AG04449 (cell line): ENCODE data around the gene NCOR1.
A peak's percentile ranks its signal among the peaks of the same experiment; 100 is the strongest.

Source experiments
- CTCF ChIA-PET: fragments of 350-600 bp; formaldehyde crosslinking; extraction: SDS; loops from one replicate; lab custom pipeline; 2021; ENCODE audit warnings: antibody characterized with exemption; lab: Yijun Ruan, JAX
- POLR2A ChIA-PET: fragments of 400-600, 350-600 bp; formaldehyde crosslinking; extraction: SDS; loops from one replicate; lab custom pipeline; 2020; ENCODE audit warnings: antibody characterized with exemption, inconsistent platforms; lab: Yijun Ruan, JAX
- DNase-seq: peaks from one replicate; pipeline ENCODE4 v3.0.0-alpha.2; 2010; ENCODE audit warnings: low read depth, low spot score
- H3K4me3 ChIP-seq: 2 replicates; pipeline ENCODE4 v1.5.1; 2011; ENCODE audit warnings: low read depth, mild to moderate bottlenecking, control low read depth, low read length
- TF ChIP-seq, protein P1 (sequence below): IDR thresholded peaks from one replicate; pipeline ENCODE4 v1.5.1; 2011; ENCODE audit warnings: mild to moderate bottlenecking, moderate library complexity, low read length, control low read depth, inconsistent platforms; ENCODE audit not compliant: insufficient read depth; ENCODE audit errors: missing control alignments

Gene NCOR1

DNA sequence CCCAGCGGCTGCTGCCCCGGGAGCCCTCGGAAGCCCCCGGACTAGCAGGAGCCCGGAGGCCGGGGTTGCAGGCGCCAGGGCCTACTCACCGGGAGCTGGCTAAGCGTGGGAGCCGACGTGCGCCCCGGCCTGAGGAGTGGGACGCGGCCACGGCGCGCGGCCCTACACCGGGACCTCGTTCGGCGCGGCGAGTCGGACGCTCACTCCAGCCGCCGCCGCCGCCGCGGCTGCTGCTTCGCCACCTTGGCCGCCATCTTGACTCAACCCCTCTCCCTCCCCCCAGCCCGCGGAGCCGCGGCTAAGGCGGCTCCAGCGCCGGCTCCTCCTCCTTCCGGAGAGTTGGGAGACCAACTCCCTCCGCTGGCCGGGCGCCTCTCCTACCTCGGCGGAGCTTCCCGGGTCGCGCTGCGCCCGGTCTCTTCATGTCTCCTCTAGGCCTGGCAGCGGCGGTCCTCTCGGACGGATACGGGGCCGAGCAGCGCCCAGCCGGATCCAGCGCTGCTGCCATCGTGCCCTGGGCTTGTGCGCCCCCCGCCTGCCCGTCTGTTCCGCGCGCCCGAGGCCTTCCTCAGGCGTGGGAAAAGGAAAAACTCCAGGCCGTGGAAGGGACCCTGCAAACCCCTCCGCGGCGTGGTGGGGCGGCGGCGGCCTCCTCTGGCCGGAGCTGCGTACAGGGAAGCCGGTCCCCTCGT is at the start of gene NCOR1:
Gene NCOR1, minus strand, starts transcription at position 262 of the 692 bp plus-strand sequence. CDS start 20,965 bp downstream, outside the sequence.
- ChIA-PET CTCF (interaction anchor here (1.0 to 2.7 kb wide), 7 partner anchors 8 to 149 kb away, joined by 3 to 9 read pairs (median 4); partner anchors contain the start of gene CENPV), POLR2A (interaction anchor here (1.0 to 1.8 kb wide), 5 partner anchors 8 to 224 kb away, joined by 4 to 5 read pairs (median 4); partner anchors contain the start of gene UBB)
- H3K4me3 ChIP-seq: peak within 1 kb of the TSS; percentile 77
- peak; percentile 62 for DNase-seq
- TF ChIP-seq, protein P1, sequence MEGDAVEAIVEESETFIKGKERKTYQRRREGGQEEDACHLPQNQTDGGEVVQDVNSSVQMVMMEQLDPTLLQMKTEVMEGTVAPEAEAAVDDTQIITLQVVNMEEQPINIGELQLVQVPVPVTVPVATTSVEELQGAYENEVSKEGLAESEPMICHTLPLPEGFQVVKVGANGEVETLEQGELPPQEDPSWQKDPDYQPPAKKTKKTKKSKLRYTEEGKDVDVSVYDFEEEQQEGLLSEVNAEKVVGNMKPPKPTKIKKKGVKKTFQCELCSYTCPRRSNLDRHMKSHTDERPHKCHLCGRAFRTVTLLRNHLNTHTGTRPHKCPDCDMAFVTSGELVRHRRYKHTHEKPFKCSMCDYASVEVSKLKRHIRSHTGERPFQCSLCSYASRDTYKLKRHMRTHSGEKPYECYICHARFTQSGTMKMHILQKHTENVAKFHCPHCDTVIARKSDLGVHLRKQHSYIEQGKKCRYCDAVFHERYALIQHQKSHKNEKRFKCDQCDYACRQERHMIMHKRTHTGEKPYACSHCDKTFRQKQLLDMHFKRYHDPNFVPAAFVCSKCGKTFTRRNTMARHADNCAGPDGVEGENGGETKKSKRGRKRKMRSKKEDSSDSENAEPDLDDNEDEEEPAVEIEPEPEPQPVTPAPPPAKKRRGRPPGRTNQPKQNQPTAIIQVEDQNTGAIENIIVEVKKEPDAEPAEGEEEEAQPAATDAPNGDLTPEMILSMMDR: peak; percentile 65

DNA sequence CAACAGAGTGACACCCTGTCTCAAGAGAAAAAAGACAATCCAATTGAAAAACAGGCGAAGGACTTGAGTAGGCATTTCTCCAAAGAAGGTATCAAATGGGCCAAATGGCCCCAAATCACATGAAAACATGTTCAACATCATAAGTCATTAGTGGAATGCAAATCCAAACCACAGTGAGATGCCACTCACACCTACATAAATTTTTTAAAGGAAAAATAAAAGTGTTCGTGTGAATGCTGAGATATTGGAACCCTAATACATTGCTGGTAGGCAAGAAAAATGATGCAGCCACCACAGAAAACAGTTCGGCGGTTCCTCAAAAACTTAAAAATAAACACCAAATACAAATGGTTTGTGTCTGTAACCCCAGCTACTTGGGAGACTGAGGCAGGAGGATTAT is 46.9 kb upstream of the NCOR1 start:
- CTCF ChIA-PET: interaction anchor here (1.0 kb wide), 1 partner anchor 14 kb away, joined by 3 read pairs; no protein-coding TSS in a partner anchor
- TF ChIP-seq, protein P1: no peak
- DNase-seq: no peak
- POLR2A ChIA-PET: no interaction called here
- no peak overlapping the region for H3K4me3 ChIP-seq

DNA sequence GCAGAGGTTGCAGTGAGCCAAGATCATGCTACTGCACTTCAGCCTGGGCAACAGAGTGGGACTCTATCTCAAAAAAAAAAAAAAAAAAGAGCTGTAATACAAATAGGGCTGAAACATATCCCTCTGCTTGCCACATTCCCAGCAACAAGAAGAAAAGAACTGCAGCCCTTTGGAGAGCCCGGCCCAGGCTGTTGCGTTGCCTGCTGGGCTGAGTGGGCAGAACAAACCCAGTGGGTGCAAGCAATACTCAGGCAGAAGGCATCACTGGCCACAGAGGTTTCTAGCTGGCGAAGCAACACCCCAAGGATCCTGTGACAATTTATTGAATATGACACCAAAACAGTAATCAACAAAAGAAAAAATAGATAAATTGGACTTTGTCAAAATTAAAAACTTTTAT is 45.7 kb upstream of the NCOR1 start:
- ChIA-PET CTCF (interaction anchor here (1.0 to 1.3 kb wide), 2 partner anchors 28 to 102 kb away, joined by 3 to 4 read pairs; no protein-coding TSS in a partner anchor), POLR2A (no interaction called here)
- TF ChIP-seq, protein P1: no peak
- no peak overlapping the region for H3K4me3 ChIP-seq
- DNase-seq: no peak

DNA sequence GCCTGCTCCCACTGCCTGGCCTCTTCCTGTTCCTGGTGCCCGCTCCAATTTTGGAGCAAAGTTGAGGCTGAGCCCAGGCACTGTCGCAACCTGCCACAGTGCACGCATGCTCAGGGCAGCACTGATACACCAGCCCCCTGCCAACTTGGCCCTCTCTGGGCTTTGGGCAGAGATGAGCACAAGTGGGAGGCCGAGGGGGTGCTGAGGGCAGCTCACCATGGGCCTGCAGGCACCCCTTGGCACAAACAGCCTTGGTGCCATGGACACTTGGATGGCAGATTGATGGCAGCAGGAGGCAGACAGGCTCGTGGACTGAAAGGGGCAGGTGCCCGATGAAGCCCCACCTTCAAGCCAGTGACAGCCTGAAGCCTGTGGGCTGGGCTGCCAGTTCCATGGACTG is 44.6 kb upstream of the NCOR1 start:
- ChIA-PET CTCF (interaction anchor here (1.2 kb wide), 1 partner anchor 104 kb away, joined by 3 read pairs; no protein-coding TSS in a partner anchor), POLR2A (no interaction called here)
- DNase-seq: no peak
- TF ChIP-seq, protein P1: no peak
- H3K4me3 ChIP-seq: no peak overlapping the region

DNA sequence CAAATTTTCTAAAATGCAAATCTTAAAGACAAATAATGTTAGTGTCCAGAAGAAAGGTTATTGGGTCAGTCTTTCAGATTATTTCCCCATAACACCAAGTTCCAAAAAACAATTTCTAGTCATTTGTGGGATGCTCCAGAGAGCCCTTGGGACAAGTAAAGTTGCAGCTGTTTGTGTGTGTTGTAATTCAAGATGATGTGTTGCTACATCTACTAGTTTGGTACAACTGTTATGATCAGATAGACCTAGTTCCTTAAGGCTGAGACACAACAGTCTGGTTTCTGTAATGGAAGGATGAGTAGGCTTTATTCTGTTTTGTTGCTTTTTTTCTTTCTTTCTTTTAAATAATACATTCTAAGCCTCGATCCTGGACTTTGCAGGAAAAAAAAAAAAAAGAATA is 43.6 kb upstream of the NCOR1 start:
- DNase-seq: no peak
- ChIA-PET CTCF (interaction anchor here (1.2 kb wide), 1 partner anchor 105 kb away, joined by 3 read pairs; no protein-coding TSS in a partner anchor), POLR2A (no interaction called here)
- TF ChIP-seq, protein P1: no peak
- no peak overlapping the region for H3K4me3 ChIP-seq

DNA sequence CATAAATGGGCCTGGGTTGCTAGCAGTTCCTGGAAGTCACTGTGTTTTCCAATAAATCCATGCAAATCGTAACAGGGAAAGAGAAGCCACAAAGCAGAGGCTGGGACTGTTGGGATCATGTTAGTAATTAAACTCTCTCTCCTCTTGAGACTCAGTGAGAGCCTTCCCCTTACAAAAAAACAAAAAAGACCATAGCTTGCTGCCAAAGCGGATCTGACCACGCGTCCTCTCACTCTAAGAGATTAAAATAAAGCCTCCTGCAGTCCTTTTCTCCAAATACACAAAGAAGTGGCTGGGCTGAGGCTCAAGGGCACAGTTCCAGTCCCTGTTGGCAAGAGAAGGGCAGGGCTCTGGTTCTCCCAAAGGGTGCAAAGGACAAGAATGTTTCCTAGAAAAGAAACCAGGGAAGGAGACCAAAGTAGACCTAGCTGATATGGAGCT is 40.2 kb upstream of the NCOR1 start:
- CTCF ChIA-PET: interaction anchor here (1.2 to 1.5 kb wide), 2 partner anchors 18 to 30 kb away, joined by 3 to 4 read pairs; no protein-coding TSS in a partner anchor
- no peak for DNase-seq
- no peak overlapping the region for H3K4me3 ChIP-seq
- TF ChIP-seq, protein P1: no peak
- POLR2A ChIA-PET: no interaction called here
